Epithelial cell of proximal tubule (primary cell): Measurements from ENCODE around the gene CREB3L2. TPM values are rescaled to one million over a fixed set of nuclear protein-coding genes. Genes with fewer than 3 reads are reported as not detected.

Source experiments
- DNase-seq: peaks from one replicate; pipeline ENCODE4 v3.0.0-alpha.2; 2011; ENCODE audit warnings: low read depth
- H3K4me3 ChIP-seq: 2 replicates; pipeline ENCODE4 v1.5.1; 2011; ENCODE audit warnings: low read depth, mild to moderate bottlenecking, low read length
- CTCF ChIP-seq: conservative IDR thresholded peaks from 2 replicates; pipeline ENCODE4 v1.5.1; 2012; ENCODE audit warnings: low read depth, mild to moderate bottlenecking, low read length
- total RNA-seq: library from RNA; depleted of rRNA; stranded (reverse); fragments of >200 nt; gene quantifications from 2 replicates; pipeline ENCODE4 v1.2.3, GENCODE V29; 2015

Gene CREB3L2
- total RNA-seq, 1 donor from 2014 or later = 18.3 TPM

GRCh38 chr7:137947046-137947445, 54.8 kb downstream of the CREB3L2 start:
- no peak for TF ChIP-seq CTCF
- no peak overlapping the region for H3K4me3 ChIP-seq
- DNase-seq = no peak

- DNase-seq = no peak
- no peak for TF ChIP-seq CTCF
- no peak overlapping the region for H3K4me3 ChIP-seq
These were observed 55.9 kb downstream of the CREB3L2 start for GRCh38 chr7:137946011-137946410.

GRCh38 chr7:137944168-137944567, 57.7 kb downstream of the CREB3L2 start:
- TF ChIP-seq CTCF = no peak
- no peak overlapping the region for H3K4me3 ChIP-seq
- no peak for DNase-seq

- no peak for TF ChIP-seq CTCF
- no peak overlapping the region for H3K4me3 ChIP-seq
- no peak for DNase-seq
These were observed 58.7 kb downstream of the CREB3L2 start for GRCh38 chr7:137943132-137943551.

- TF ChIP-seq CTCF = no peak
- H3K4me3 ChIP-seq = no peak overlapping the region
- no peak for DNase-seq
These were observed 59.3 kb downstream of the CREB3L2 start for GRCh38 chr7:137942484-137943115.

GRCh38 chr7:137940656-137941518, 61.0 kb downstream of the CREB3L2 start:
- no peak overlapping the region for H3K4me3 ChIP-seq
- TF ChIP-seq CTCF = no peak
- no peak for DNase-seq

- no peak for TF ChIP-seq CTCF
- no peak for DNase-seq
- no peak overlapping the region for H3K4me3 ChIP-seq
These were observed 61.7 kb downstream of the CREB3L2 start for GRCh38 chr7:137940218-137940617.
